HEK293 (cell line): ENCODE data around the gene ERAP2.

Source experiments
- CTCF ChIP-seq: fragments of 450-650 bp; formaldehyde crosslinking; IDR thresholded peaks from 2 replicates; pipeline ENCODE4 v1.5.1; 2016; ENCODE audit warnings: missing biosample characterization, missing genetic modification characterization
- GLI4 ChIP-seq: fragments of 450-650 bp; formaldehyde crosslinking; IDR thresholded peaks from 2 replicates; pipeline ENCODE4 v1.5.1; 2016; ENCODE audit warnings: missing biosample characterization, missing genetic modification characterization
- YY1 ChIP-seq: fragments of 450-650 bp; formaldehyde crosslinking; IDR thresholded peaks from 2 replicates; pipeline ENCODE4 v1.5.1; 2018; ENCODE audit warnings: missing biosample characterization, missing genetic modification characterization
- ZNF23 ChIP-seq: fragments of 450-650 bp; formaldehyde crosslinking; IDR thresholded peaks from 2 replicates; pipeline ENCODE4 v1.5.1; 2016; ENCODE audit warnings: missing biosample characterization, missing genetic modification characterization, borderline replicate concordance
- ZNF664 ChIP-seq: fragments of 450-650 bp; formaldehyde crosslinking; IDR thresholded peaks from 2 replicates; pipeline ENCODE4 v1.5.1; 2016; ENCODE audit warnings: missing biosample characterization, missing genetic modification characterization
- ZNF670 ChIP-seq: fragments of 450-650 bp; formaldehyde crosslinking; IDR thresholded peaks from 2 replicates; pipeline ENCODE4 v1.5.1; 2016; ENCODE audit warnings: missing biosample characterization, missing genetic modification characterization, low read depth
- ZSCAN5A ChIP-seq: fragments of 450-650 bp; formaldehyde crosslinking; IDR thresholded peaks from 2 replicates; pipeline ENCODE4 v1.5.1; 2016; ENCODE audit warnings: missing biosample characterization, missing genetic modification characterization

- no peak for TF ChIP-seq ZNF664 (tag by site-specific recombination)
- no peak for TF ChIP-seq ZSCAN5A
- TF ChIP-seq ZNF670, result no peak
- TF ChIP-seq GLI4 (tag by site-specific recombination), result no peak
- TF ChIP-seq ZNF23, result no peak
- TF ChIP-seq YY1 (tag by site-specific recombination), result no peak
- TF ChIP-seq CTCF (tag by site-specific recombination), result no peak
Measured at GRCh38 chr5:96871686-96872085, 4.6 kb upstream of the ERAP2 start.
